HG02759 (cell line): ENCODE measurements around the gene PTGFRN.

Experiments
- ATAC-seq: cut with Tn5 transposase; IDR thresholded peaks from one replicate; pipeline ENCODE4 v1.9.1; 2021; ENCODE audit warnings: mild to moderate bottlenecking, moderate library complexity; ENCODE audit not compliant: unreplicated experiment

The PTGFRN gene

DNA sequence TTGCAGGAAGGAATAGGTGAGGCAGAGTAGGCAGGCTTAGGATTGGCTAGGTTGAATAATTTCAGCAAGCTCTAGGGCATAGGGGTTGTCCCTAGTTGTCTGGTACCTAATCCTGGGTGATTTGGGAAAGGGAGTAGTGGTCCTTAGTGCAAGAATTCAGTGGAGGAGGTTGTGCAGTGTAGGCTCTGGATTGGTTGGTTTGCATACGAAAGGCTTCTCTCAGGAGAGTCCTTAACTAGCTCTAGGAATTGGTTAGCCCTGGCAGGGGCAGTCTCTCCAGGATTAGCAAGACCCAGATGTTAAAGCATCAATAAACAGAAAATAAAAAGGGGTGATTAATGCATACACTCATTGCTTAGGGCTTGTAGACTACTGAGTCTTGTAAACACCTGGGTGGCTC, 82.2 kb downstream of the PTGFRN start:
- no peak for ATAC-seq

DNA sequence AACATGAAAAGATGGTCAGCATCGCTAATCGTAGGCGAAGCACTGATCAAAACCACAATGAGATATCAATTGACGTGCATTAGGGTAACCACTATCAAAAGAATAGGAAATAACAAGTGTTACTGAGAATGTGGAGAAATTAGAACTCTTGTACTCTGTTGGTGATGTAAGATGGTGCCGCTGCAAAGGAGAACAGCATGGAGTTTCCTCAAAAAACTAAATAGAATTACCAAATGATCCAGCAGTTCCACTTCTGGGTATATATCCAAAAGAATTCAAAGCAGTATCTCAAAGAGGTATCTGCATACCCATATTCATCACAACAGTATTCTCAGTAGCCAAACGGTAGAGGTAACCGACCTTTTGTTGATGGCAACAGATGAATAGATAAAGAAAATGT, 83.6 kb downstream of the PTGFRN start:
- ATAC-seq = no peak

DNA sequence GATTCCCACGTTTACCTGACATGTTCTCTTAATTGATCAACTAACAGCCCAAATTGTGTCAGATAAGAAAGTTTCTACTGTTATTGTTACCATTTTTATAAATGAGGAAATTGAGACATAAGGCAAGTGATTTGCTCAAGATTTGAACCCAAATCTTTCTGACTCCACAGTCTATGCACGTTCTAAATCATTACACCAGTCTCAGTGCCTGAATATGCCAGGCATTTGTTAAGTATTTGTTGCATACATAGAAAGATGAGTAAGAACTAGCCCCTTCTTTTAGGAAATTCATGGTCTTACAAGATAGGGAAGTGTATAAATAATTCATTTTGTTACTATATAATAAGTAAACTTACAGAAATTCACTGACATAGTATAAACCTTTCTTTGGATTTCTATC, 84.7 kb downstream of the PTGFRN start:
- ATAC-seq = no peak

DNA sequence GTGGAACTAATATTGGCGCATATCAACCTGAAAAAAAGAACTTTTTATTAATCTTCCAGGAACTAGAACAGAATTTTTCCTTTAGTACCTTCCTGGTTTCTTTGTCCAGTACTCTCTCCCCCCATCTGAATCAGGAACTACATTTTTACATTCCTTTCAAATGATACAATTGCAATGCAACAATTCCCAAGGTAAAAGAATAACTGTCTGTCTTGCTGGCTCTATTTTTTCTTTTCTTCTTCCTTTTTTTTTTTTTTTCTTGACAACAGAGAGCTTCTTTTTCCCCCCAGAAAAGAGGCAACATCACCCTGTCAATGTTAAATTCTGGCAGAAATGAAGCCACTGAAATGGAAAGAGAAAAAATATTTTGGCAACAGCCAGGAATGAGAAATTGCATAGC, 87.3 kb downstream of the PTGFRN start:
- ATAC-seq = no peak

DNA sequence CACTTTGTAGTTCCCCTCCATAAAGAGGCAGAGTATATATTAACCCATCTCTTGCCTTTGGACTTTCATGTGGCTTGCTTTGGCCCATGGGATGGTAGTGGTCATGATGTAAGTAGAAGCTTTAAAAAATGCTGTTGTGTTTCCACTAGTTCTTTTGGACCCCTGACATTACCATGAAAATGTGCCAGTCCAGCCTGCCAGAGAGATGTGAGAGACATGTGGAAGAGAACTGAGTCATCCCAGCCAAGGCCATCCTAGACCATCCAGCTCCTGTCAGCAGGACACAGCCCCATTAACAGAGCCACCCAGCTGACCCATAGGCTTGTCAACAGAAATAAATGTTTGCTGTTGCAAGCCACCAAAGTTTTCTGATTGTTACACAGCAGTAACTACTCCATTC, 87.9 kb downstream of the PTGFRN start:
- no peak for ATAC-seq

DNA sequence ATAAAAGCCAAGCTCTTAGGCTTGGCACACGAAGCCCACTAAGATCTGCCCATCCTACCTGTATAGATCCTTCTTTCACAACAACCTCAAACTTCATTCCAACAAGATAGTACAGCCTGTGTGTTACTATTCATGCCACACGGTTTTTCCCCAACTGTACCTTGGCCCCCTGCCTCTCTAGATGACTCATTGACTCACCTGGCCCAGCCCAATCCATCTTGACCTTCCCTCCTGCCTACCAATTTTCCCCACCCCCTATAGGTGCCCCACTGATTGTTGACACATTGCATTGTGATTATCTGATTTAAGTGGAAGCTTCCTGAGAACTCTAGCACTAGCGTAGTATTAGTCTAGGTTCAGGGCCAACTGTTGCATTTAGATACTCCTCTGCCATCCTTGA, 89.9 kb downstream of the PTGFRN start:
- no peak for ATAC-seq

DNA sequence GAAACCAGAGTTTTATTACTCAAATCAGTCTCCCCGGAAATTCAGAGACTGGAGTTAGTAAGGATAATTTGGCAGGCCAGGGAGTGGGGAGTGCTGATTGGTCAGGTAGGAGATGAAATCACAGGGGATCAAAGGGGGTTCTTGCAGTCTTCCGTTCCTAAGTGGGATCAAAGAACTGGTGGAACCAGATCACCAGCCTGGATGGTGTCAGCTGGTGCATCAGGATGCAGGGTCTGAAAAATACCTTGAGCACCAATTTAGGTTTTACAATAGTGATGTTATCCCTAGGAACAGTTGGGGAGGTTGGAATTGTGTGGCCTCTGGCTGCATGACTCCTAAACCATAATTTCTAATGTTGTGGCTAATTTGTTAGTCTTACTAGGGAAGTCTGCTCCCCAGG, 90.4 kb downstream of the PTGFRN start:
- ATAC-seq = no peak

DNA sequence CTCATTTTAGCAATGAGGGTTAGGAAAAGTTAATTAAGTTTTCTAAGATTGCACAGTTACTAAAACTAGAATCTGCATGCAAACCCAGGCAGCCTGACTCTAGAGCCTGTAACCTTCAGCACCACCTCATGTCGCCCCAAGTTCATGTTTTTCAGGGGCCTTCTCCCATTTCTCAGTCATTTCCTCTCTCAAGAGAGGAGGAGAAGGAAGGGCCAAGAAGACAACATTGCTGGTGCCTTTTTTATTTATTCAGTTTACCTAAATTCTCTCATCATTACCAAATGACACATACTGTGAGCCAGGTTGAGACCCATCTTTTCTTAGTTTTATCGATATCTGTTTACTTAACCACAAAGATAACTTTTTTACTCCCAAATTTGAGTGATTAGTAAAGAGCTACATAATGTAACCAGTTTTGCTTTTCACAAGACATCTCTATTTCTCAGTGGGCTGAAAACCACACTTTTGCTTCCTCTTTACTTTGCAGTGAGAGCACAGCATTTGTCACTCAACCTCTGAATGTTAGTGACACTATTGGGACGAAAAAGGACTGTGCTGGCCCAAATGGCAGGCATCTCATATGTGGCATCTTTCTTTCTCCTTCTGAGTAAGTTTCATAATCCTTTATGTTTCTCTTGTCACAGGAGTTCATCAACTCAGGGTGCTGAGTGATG, 91.7 kb downstream of the PTGFRN start, which contains the start of gene CD101:
Gene CD101 (plus strand): TSS at position 507 of the 674 bp plus-strand sequence. CDS start 58 bp downstream, at position 565.
- ATAC-seq = peak; percentile 92

DNA sequence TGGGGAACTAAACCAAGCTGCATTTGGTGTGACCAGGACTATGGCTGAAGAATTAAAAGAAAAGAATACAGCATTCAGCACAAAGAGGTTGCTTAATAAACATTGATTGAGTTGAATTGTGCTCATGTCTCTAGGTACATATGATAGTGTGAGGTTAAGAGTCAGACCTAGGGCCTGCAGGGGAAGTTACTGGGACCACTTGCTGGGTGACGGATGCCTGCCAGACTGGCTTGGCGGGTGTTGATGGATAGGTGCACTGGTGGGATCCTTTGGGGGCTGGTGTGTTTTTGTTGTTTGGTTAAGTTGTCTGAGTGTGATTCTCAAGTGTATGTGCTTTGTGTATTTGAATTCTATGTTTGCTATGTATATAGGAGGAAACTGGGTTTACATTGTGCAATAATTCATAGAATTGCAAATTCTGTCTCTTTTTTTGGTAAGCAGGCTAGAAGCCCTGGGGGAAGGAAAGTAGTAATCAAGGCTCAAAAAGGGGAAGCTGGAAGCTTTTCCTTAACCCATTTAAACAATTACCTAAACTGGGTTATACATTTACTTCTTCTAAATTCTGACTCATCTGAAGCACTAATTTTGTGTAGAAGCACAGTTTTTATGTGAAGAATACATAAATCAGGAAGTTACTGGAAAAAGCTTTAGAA, 93.6 kb downstream of the PTGFRN start:
- no peak for ATAC-seq

DNA sequence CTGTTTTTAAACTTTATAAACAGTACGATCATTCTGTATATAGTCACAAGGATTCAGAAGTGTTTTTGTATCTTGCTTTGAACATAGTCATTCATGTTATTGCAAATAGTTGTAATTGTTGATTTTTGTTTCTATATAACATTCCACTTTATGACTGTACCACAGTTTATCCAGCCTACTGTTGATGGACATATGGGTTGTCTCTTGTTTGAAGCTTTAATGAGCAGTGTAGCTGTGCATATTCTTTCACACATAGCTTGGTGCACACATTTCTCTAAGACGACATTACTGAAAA, 98.0 kb downstream of the PTGFRN start:
- no peak for ATAC-seq

DNA sequence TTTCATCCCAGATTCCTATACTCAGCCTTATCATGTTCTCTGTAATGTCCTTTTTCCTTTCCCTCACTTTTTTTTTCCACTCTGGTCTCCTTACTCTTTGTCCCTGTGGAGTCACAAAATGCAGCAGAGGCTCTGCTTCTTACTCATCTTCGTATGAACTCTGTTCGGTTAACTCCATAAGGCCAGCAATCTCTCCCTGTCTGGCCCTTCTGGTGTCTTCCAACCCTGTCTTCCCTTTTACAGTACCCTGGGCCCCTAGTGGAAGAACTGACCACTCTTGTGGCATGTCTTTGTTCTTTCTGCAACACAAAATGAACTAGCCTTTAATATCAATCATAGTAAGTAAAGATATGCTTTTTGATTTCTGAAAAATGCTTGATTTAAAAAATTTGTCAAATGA, 98.9 kb downstream of the PTGFRN start:
- ATAC-seq = no peak

DNA sequence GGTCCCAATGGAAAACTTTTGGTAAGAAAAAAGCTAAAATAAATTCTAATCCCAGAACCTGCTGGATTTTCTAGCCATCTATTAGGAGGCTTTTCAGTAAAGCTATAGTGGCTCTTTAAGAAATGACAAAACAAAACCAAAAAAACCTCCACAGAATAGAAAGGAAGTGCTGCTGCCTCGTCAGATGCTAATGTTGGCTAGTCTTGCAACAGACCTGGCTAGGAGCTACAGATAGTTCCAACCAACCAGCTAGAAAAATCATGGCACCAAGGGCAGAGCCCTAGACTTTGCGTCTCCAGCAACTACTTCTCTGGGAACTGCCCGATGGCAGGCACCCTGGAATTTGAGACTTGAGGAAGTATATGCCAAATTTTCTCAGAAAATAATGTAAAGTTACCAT, 99.4 kb downstream of the PTGFRN start:
- no peak for ATAC-seq

DNA sequence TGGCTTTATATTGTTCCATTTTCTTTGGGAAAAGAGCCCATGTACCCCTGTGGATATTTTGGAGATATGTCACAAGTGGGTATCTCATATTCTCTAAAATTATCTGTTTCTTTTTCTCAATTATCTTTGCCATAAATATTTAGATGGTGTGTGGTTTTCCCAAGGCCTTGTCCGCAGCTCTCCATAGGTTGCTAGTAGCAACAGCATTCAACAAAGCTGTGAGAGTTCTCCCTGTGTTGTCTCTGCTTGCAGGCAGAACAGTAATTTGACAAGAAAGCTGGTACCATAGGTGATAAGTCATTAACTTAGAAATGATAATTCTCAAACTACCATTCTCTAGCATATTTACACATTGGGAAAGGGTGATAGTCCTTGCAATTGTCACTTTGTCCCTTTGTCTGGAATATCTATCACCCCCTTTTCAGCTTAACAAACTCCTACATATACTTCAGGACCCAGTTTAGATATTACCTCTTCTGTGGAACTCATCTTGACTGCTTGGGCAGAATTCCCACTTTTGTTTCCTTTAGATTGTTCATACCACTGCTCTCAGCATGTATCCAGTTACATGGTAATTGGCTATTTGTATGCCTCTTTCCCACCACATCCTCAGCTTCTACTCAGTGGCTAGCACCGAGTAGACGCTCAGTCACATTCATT, 100.7 kb downstream of the PTGFRN start:
- ATAC-seq = no peak

DNA sequence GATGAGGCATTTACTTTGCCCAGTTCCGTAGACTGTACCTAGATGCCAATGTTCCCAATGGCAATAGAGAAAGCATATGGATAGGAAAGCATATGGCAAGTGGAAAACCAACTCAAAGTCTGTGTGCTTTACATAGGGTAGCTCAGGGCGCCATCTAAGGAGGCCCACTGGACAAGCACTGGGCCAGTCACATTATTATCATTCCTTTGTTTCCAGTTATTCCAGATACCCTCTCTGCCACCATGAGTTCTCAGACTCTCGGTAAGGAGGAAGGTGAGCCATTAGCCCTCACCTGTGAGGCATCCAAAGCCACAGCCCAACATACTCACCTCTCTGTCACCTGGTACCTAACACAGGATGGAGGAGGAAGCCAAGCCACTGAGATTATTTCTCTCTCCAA, 101.6 kb downstream of the PTGFRN start:
- no peak for ATAC-seq

DNA sequence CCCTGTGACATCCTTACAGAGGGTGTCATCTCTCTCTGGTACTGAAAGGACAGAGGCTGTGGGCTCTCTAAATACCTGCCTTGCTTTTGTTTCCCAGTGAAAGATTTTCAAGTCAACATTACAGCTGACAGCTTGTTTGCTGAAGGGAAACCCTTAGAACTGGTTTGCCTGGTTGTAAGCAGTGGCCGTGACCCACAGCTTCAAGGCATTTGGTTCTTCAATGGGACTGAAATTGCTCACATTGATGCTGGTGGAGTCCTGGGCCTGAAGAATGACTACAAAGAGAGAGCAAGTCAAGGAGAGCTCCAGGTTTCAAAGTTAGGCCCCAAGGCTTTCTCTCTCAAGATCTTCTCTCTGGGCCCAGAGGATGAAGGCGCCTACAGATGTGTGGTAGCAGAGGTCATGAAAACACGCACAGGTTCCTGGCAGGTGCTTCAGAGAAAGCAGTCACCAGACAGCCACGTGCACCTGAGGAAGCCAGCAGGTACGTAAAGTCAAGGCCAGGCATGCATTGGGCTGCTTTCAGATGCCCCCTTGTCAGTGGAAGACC, 103.7 kb downstream of the PTGFRN start:
- no peak for ATAC-seq

DNA sequence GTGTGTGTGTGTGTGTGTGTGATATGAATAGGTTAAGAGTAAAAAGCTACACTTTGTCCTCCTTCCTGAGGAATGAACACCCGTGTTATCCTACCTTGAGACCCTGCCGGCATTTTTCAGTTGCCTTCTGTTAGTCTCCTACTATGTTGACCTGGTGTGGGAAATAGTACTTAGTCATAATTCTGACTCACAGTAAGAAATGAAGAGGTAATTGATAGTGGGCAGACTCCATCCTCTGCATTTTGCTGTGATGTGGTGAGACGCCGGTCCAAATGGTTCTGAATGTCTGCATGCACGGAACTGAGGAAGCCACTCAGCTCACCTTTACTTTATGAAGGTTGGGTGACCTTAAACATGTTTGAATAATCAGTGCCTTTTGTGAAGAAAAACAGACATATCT, 104.5 kb downstream of the PTGFRN start:
- no peak for ATAC-seq

DNA sequence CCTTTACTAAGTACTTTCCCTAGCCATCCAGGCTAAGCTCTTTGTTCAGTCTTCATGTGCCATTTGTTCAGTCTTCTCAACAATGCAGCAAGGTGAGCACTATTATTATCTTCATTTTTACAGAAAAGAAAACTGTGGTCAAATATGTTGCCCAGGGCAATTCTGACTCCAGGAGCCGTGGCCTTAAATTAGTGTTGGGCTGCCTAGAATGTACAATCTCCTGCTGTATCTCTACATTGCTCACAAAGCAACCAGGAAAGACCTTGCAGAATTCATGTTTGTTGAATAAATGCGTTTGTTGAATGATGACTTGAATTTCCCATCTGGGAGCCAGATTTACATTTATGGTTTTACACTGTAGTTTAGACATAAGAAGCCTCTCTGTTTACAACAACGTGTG, 106.0 kb downstream of the PTGFRN start:
- ATAC-seq = no peak

DNA sequence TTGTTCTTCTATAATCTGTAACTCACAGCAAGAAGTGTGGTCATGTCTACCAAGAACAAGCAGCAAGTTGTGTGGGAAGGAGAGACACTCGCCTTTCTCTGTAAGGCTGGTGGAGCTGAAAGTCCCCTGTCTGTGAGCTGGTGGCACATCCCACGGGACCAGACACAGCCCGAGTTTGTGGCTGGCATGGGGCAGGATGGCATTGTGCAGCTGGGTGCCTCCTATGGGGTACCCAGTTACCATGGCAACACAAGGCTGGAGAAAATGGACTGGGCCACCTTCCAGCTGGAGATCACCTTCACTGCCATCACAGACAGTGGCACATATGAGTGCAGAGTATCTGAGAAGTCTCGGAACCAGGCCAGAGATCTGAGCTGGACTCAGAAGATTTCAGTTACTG, 107.3 kb downstream of the PTGFRN start:
- ATAC-seq = peak; percentile 18

DNA sequence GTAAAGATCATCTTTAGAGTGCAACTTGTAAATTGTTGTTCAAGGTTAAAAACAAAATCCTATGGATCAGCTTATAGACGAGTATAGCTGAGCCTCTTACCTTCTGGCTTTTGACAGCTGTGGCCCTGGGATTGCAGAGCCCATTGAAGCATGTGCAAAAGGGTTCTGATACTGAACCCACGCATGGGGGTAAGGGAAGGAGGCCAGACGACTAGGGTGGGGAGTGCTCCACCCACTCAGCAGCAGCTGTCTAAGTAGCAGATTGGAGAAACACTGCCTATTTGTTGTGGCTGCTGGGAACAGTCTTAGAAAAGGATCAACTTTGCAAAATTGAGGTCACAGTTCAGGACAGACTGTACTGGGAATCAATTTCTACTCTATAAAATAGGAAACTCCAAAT, 107.9 kb downstream of the PTGFRN start:
- ATAC-seq = peak; percentile 88

DNA sequence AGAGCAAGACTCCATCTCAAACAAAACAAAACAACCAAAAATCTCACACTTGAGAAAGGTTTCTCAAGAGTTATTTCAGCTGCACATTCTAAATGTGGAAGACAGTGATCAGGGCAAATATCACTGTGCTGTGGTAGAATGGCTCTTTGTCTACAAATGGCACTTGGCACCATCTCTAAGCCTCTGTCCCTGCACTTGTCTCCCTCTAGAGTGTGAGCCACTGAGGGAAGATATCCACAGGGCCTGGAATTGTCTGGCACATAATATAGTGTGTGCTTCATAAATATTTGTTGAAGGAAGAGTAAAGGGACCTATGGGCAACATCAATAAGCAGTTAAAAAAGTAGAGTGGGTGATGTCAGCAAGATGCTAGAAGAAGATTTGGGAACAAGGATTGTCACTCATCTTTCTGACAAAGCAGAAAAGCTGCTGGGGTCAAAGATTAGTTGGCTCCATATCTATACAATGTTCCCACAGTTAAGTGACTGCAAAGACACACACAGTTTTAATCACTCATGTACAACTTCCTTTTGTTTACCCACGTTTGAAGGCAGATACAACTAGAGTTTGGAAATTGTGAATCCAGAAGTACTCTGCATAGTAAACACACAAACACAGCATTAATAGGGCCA, 110.9 kb downstream of the PTGFRN start:
- no peak for ATAC-seq

DNA sequence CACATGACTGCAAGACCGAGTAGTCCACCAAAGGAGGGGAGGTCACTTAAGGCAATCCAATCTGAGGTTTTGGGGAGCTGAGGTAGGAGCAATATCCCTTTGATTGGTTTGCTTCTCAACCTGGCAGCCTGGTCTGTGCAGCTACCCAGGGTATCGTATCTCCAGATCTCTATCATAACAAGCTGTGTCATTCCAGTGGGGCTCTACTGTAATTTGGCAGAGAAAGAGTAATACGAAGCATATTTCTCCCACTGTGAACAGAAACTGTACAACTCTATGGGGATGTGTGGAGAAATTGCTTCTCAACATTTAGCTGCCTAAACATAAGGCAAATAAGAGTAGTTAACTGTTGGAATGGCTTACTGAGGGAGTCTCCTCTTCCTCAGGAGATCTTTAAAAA, 112.4 kb downstream of the PTGFRN start:
- no peak for ATAC-seq

DNA sequence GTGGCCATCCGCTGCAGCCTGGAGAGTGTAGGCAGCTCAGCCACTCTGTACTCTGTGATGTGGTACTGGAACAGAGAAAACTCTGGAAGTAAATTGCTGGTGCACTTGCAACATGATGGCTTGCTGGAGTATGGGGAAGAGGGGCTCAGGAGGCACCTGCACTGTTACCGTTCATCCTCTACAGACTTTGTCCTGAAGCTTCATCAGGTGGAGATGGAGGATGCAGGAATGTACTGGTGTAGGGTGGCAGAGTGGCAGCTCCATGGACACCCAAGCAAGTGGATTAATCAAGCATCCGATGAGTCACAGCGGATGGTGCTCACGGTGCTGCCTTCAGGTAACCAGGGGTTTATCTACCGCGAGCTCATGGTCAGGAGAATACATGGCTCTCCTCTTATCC, 115.9 kb downstream of the PTGFRN start:
- ATAC-seq = no peak
